ENCODE measurements around the gene AK2.

GRCh38 chr1:32962248-32962896 is 74.3 kb downstream of the AK2 start:
- TF ChIP-seq FOXK2 (IDR thresholded peaks at IDR 0.05) (no peak), BHLHE40 (IDR thresholded peaks at IDR 0.05; ENCODE audit: borderline replicate concordance) (no peak), FOXA1 (IDR thresholded peaks at IDR 0.05) (no peak), TARDBP (IDR thresholded peaks at IDR 0.05) (no peak), PKNOX1 (IDR thresholded peaks at IDR 0.05) (no peak), SP1 (IDR thresholded peaks at IDR 0.05) (no peak), SUZ12 (IDR thresholded peaks at IDR 0.05) (no peak), FOXM1 (IDR thresholded peaks at IDR 0.05; ENCODE audit: borderline replicate concordance) (no peak), LEF1 (IDR thresholded peaks at IDR 0.05; ENCODE audit: borderline replicate concordance) (no peak), ARNT (IDR thresholded peaks at IDR 0.05) (no peak), ELF4 (IDR thresholded peaks at IDR 0.05) (no peak), NFRKB (IDR thresholded peaks at IDR 0.05) (no peak), CTBP1 (IDR thresholded peaks at IDR 0.05; ENCODE audit: borderline replicate concordance) (no peak), L3MBTL2 (conservative IDR thresholded peaks at IDR 0.05) (no peak)
